Measurements from ENCODE around the gene MSX2. TPM values are rescaled to one million over a fixed set of nuclear protein-coding genes. Genes with fewer than 3 reads are reported as not detected.
A peak's percentile ranks its signal among the peaks of the same experiment; 100 is the strongest.
"Not testable (repeated sequence)": the region's sequence is repeated elsewhere in the genome, so short reads cannot be mapped to it uniquely, and the experiment has no call there.

Gene MSX2
- total and polyA plus RNA-seq, 4 donors = 0.34 to 2.1 (median 0.80) TPM

- peaks cover 0 to 5% (median 0%) of the 10 kb centered on the region in 5 donors for H3K4me1 ChIP-seq (ENCODE audit: control insufficient read depth in 5 of 5, insufficient read depth in 5 of 5, low read length in 5 of 5)
- TF ChIP-seq CTCF (IDR thresholded peaks at IDR 0.05; ENCODE audit: control extremely low read depth, extremely low read depth) = no peak
- peaks cover 5 to 21% (median 7%) of the 10 kb centered on the region in 3 donors for H3K27me3 ChIP-seq (ENCODE audit: control insufficient read depth in 3 of 3, insufficient read depth in 3 of 3, low read length in 2 of 3)
- WGBS, 2 donors = 55 to 75% methylated on average over 2 of the region's 2 CpGs
- no peak overlapping the region for H3K9ac ChIP-seq (ENCODE audit: insufficient read depth in 1 of 2, low read length in 2 of 2)
- no peak for ATAC-seq (ENCODE audit: insufficient read depth, low FRiP score)
- H3K27ac ChIP-seq (ENCODE audit: low read depth in 1 of 2, low read length in 1 of 2) = no peak overlapping the region
- peak in 1 of 3 donors; percentile 20 for DNase-seq
- no peaks in the 10 kb centered on the region for H3K9me3 ChIP-seq (ENCODE audit: control insufficient read depth in 4 of 4, insufficient read depth in 3 of 4, low read length in 3 of 4)
- no peak overlapping the region for H3K4me3 ChIP-seq
- H3K36me3 ChIP-seq (ENCODE audit: control insufficient read depth in 4 of 4, insufficient read depth in 4 of 4, low read length in 4 of 4) = no peaks in the 10 kb centered on the region
Observed at GRCh38 chr5:174755106-174755505, 30.7 kb downstream of the MSX2 start.

- Histone ChIP-seq H3K9ac (ENCODE audit: insufficient read depth in 1 of 2, low read length in 2 of 2) (no peak overlapping the region), H3K9me3 (ENCODE audit: control insufficient read depth in 4 of 4, insufficient read depth in 3 of 4, low read length in 3 of 4) (no peaks in the 10 kb centered on the region), H3K27ac (ENCODE audit: low read depth in 1 of 2, low read length in 1 of 2) (no peak overlapping the region), H3K27me3 (ENCODE audit: control insufficient read depth in 3 of 3, insufficient read depth in 3 of 3, low read length in 2 of 3) (peaks cover 0 to 2% (median 0%) of the 10 kb centered on the region in 3 donors), H3K4me1 (ENCODE audit: control insufficient read depth in 5 of 5, insufficient read depth in 5 of 5, low read length in 5 of 5) (no peaks in the 10 kb centered on the region), H3K36me3 (ENCODE audit: control insufficient read depth in 4 of 4, insufficient read depth in 4 of 4, low read length in 4 of 4) (no peaks in the 10 kb centered on the region), H3K4me3 (no peak overlapping the region)
- DNase-seq (no peak), ATAC-seq (ENCODE audit: insufficient read depth, low FRiP score) (no peak)
- no peak for TF ChIP-seq CTCF (IDR thresholded peaks at IDR 0.05; ENCODE audit: control extremely low read depth, extremely low read depth)
- WGBS, 2 donors = 70 to 75% methylated on average over 3 of the region's 3 CpGs
Observed at GRCh38 chr5:174759091-174759490, 34.7 kb downstream of the MSX2 start.

- H3K4me3 ChIP-seq = no peak overlapping the region
- WGBS, 2 donors = 91 to 94% methylated on average over 11 of the region's 11 CpGs
- no peak overlapping the region for H3K27ac ChIP-seq (ENCODE audit: low read depth in 1 of 2, low read length in 1 of 2)
- no peak overlapping the region for H3K9ac ChIP-seq (ENCODE audit: insufficient read depth in 1 of 2, low read length in 2 of 2)
- DNase-seq (no peak), ATAC-seq (ENCODE audit: insufficient read depth, low FRiP score) (no peak)
- H3K27me3 ChIP-seq (ENCODE audit: control insufficient read depth in 3 of 3, insufficient read depth in 3 of 3, low read length in 2 of 3) = no peaks in the 10 kb centered on the region
- no peaks in the 10 kb centered on the region for H3K4me1 ChIP-seq (ENCODE audit: control insufficient read depth in 5 of 5, insufficient read depth in 5 of 5, low read length in 5 of 5)
- peaks cover 0 to 2% (median 0%) of the 10 kb centered on the region in 4 donors for H3K9me3 ChIP-seq (ENCODE audit: control insufficient read depth in 4 of 4, insufficient read depth in 3 of 4, low read length in 3 of 4)
- TF ChIP-seq CTCF (IDR thresholded peaks at IDR 0.05; ENCODE audit: control extremely low read depth, extremely low read depth) = no peak
- H3K36me3 ChIP-seq (ENCODE audit: control insufficient read depth in 4 of 4, insufficient read depth in 4 of 4, low read length in 4 of 4) = no peaks in the 10 kb centered on the region
Observed at GRCh38 chr5:174760721-174761120, 36.3 kb downstream of the MSX2 start.

- not testable (repeated sequence) for H3K9ac ChIP-seq (ENCODE audit: insufficient read depth in 1 of 2, low read length in 2 of 2); H3K27ac ChIP-seq (ENCODE audit: low read depth in 1 of 2, low read length in 1 of 2); H3K4me3 ChIP-seq; H3K4me1 ChIP-seq (ENCODE audit: control insufficient read depth in 5 of 5, insufficient read depth in 5 of 5, low read length in 5 of 5); H3K36me3 ChIP-seq (ENCODE audit: control insufficient read depth in 4 of 4, insufficient read depth in 4 of 4, low read length in 4 of 4); H3K27me3 ChIP-seq (ENCODE audit: control insufficient read depth in 3 of 3, insufficient read depth in 3 of 3, low read length in 2 of 3); ATAC-seq (ENCODE audit: insufficient read depth, low FRiP score); DNase-seq; H3K9me3 ChIP-seq (ENCODE audit: control insufficient read depth in 4 of 4, insufficient read depth in 3 of 4, low read length in 3 of 4)
- WGBS, 2 donors = 79 to 92% methylated on average over 1 of the region's 2 CpGs
Observed at GRCh38 chr5:174761341-174761740, 37.0 kb downstream of the MSX2 start.
